H9 (cell line): ENCODE results near the gene SLC47A2. TPM values are rescaled to one million over a fixed set of nuclear protein-coding genes. Genes with fewer than 3 reads are reported as not detected.
A peak's percentile ranks its signal among the peaks of the same experiment; 100 is the strongest.

Experiments used
- DNase-seq: peaks from one replicate; pipeline ENCODE4 v3.0.0-alpha.2; 2017
- H2AFZ ChIP-seq: one replicate; pipeline ENCODE4 v1.6.1; 2013; ENCODE audit warnings: mild to moderate bottlenecking, low read length, control low read depth, moderate library complexity
- H2AK5ac ChIP-seq: 2 replicates; pipeline ENCODE4 v1.6.1; 2013; ENCODE audit warnings: low read length, control low read depth, mixed read lengths; ENCODE audit not compliant: insufficient read length
- H2BK120ac ChIP-seq: one replicate; pipeline ENCODE4 v1.6.1; 2013; ENCODE audit warnings: low read depth, mild to moderate bottlenecking, low read length, control low read depth, inconsistent platforms; ENCODE audit not compliant: poor library complexity, severe bottlenecking
- H2BK12ac ChIP-seq: 2 replicates; pipeline ENCODE4 v1.6.1; 2013; ENCODE audit warnings: low read length, control low read depth, mixed read lengths, low read depth; ENCODE audit not compliant: insufficient read length
- H2BK15ac ChIP-seq: 2 replicates; pipeline ENCODE4 v1.6.1; 2013; ENCODE audit warnings: low read depth, low read length, control low read depth
- H2BK20ac ChIP-seq: one replicate; pipeline ENCODE4 v1.6.1; 2013; ENCODE audit warnings: low read depth, mild to moderate bottlenecking, low read length, control low read depth, inconsistent platforms; ENCODE audit not compliant: poor library complexity, severe bottlenecking
- H2BK5ac ChIP-seq: 2 replicates; pipeline ENCODE4 v1.6.1; 2013; ENCODE audit warnings: low read length, control low read depth, mixed read lengths; ENCODE audit not compliant: insufficient read length
- H3K14ac ChIP-seq: 2 replicates; pipeline ENCODE4 v1.6.1; 2013; ENCODE audit warnings: low read length, control low read depth; ENCODE audit not compliant: insufficient read depth
- H3K18ac ChIP-seq: 2 replicates; pipeline ENCODE4 v1.6.1; 2013; ENCODE audit warnings: low read depth, mild to moderate bottlenecking, mixed read lengths, low read length, control low read depth; ENCODE audit not compliant: insufficient read length
- H3K23ac ChIP-seq: 2 replicates; pipeline ENCODE4 v1.6.1; 2013; ENCODE audit warnings: low read length, control low read depth, mixed read lengths, low read depth; ENCODE audit not compliant: insufficient read length
- H3K23me2 ChIP-seq: 2 replicates; pipeline ENCODE4 v1.6.1; 2013; ENCODE audit warnings: low read depth, mild to moderate bottlenecking, mixed read lengths, low read length, control low read depth; ENCODE audit not compliant: insufficient read length, poor library complexity, severe bottlenecking
- H3K27ac ChIP-seq: 2 replicates; pipeline ENCODE4 v1.5.1; 2013; ENCODE audit warnings: low read length, control low read depth, mixed read lengths, low read depth; ENCODE audit not compliant: insufficient read length
- H3K27me3 ChIP-seq: 2 replicates; pipeline ENCODE4 v1.6.1; 2013; ENCODE audit warnings: low read length, control low read depth, inconsistent platforms; ENCODE audit not compliant: insufficient read depth
- H3K4ac ChIP-seq: 2 replicates; pipeline ENCODE4 v1.6.1; 2013; ENCODE audit warnings: low read depth, mild to moderate bottlenecking, control low read depth, inconsistent platforms, low read length, moderate library complexity
- H3K4me1 ChIP-seq: 2 replicates; pipeline ENCODE4 v1.6.1; 2013; ENCODE audit warnings: low read length, control low read depth, inconsistent platforms; ENCODE audit not compliant: insufficient read depth
- H3K4me2 ChIP-seq: 2 replicates; pipeline ENCODE4 v1.6.1; 2013; ENCODE audit warnings: low read length, control low read depth, mixed read lengths; ENCODE audit not compliant: insufficient read length, insufficient read depth
- H3K56ac ChIP-seq: 2 replicates; pipeline ENCODE4 v1.6.1; 2013; ENCODE audit warnings: low read depth, mild to moderate bottlenecking, mixed read lengths, low read length, control low read depth; ENCODE audit not compliant: insufficient read length
- H3K79me1 ChIP-seq: 2 replicates; pipeline ENCODE4 v1.6.1; 2013; ENCODE audit warnings: low read depth, mild to moderate bottlenecking, moderate library complexity, low read length, control low read depth, inconsistent platforms; ENCODE audit not compliant: insufficient read depth, poor library complexity, severe bottlenecking
- H3K79me2 ChIP-seq: 2 replicates; pipeline ENCODE4 v1.6.1; 2013; ENCODE audit warnings: low read length, control low read depth, inconsistent platforms; ENCODE audit not compliant: insufficient read depth
- H3K9ac ChIP-seq: 2 replicates; pipeline ENCODE4 v1.6.1; 2013; ENCODE audit warnings: low read length, control low read depth, mixed read lengths; ENCODE audit not compliant: insufficient read length; ENCODE audit errors: extremely low read depth
- H3K9me3 ChIP-seq: one replicate; pipeline ENCODE4 v1.6.1; 2013; ENCODE audit warnings: low read depth, low read length, inconsistent platforms; ENCODE audit not compliant: control insufficient read depth
- H3T11ph ChIP-seq: one replicate; pipeline ENCODE4 v1.6.1; 2013; ENCODE audit warnings: mild to moderate bottlenecking, low read length, control low read depth, inconsistent platforms
- H4K20me1 ChIP-seq: one replicate; pipeline ENCODE4 v1.6.1; 2013; ENCODE audit not compliant: control insufficient read depth, insufficient read length, insufficient read depth
- H4K5ac ChIP-seq: 2 replicates; pipeline ENCODE4 v1.6.1; 2013; ENCODE audit warnings: low read depth, mild to moderate bottlenecking, mixed read lengths, low read length, control low read depth; ENCODE audit not compliant: insufficient read length
- H4K8ac ChIP-seq: replicated peaks from 2 replicates; pipeline ENCODE4 v1.6.1; 2013; ENCODE audit warnings: low read length, control low read depth, mixed read lengths, low read depth; ENCODE audit not compliant: insufficient read length
- H4K91ac ChIP-seq: 2 replicates; pipeline ENCODE4 v1.6.1; 2013; ENCODE audit warnings: low read depth, mild to moderate bottlenecking, moderate library complexity, mixed read lengths, low read length, control low read depth; ENCODE audit not compliant: insufficient read length
- H3K27ac Mint-ChIP-seq, 3 experiments: 2 replicates in 2 of 3; 3 replicates in 1 of 3; pipeline ENCODE4 v1.8.0; 2020 to 2021; ENCODE audit warnings: mixed read lengths in 3 of 3, mild to moderate bottlenecking in 1 of 3, moderate library complexity in 1 of 3
- H3K27me3 Mint-ChIP-seq: 2 replicates; pipeline ENCODE4 v1.8.0; 2021; ENCODE audit warnings: low read depth, mild to moderate bottlenecking, moderate library complexity, mixed read lengths
- H3K36me3 Mint-ChIP-seq, 3 experiments: 2 replicates in 2 of 3; 3 replicates in 1 of 3; pipeline ENCODE4 v1.8.0; 2020 to 2021; ENCODE audit warnings: low read depth in 3 of 3, mixed read lengths in 3 of 3; ENCODE audit not compliant: insufficient read depth in 1 of 3
- H3K4me1 Mint-ChIP-seq, 2 experiments: 2 replicates each; pipeline ENCODE4 v1.8.0; 2020; ENCODE audit warnings: mixed read lengths in 2 of 2
- H3K4me3 Mint-ChIP-seq, 2 experiments: 2 replicates in 1 of 2; 3 replicates in 1 of 2; pipeline ENCODE4 v1.8.0; 2020 to 2021; ENCODE audit warnings: mild to moderate bottlenecking in 2 of 2, mixed read lengths in 2 of 2, moderate library complexity in 1 of 2
- H3K9me3 Mint-ChIP-seq, 2 experiments: 2 replicates in 1 of 2; 3 replicates in 1 of 2; pipeline ENCODE4 v1.8.0; 2020; ENCODE audit warnings: mild to moderate bottlenecking in 2 of 2, mixed read lengths in 2 of 2, moderate library complexity in 1 of 2
- WGBS: extraction: QIAGEN DNeasy Blood & Tissue Kit; methylation state at CpG from one replicate; pipeline ENCODE4 v1.1.7; 2013; ENCODE audit warnings: missing lambda C conversion rate, low lambda C conversion rate, mixed read lengths; ENCODE audit not compliant: insufficient read length; ENCODE audit errors: extremely low coverage; 5-methylcytosine and 5-hydroxymethylcytosine counted together
- total RNA-seq: library from RNA; stranded (reverse); gene quantifications from 2 replicates; pipeline ENCODE4 v1.2.1, GENCODE V29; 2021
- TF ChIP-seq, protein P1 (sequence below): fragments of 200-600 bp; sonication (generic); conservative IDR thresholded peaks from 3 replicates; pipeline ENCODE4 v1.8.0; 2021; ENCODE audit warnings: antibody characterized with exemption, mild to moderate bottlenecking

SLC47A2 gene
- total RNA-seq, 1 experiment from 2014 or later = not detected

DNA sequence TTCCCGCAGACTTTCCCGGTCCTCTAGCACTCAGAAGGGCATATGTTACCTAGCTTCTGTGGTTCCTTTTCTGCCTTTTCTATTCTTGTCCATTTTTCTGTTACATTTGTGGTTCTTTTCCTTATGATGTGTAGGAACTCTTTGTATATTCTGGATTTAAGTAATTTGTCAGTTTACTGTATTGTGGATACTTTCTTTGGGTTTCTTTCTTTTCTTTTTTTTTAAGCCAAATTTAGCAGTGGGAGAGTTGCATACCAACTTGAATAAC lies 67.2 kb downstream of the SLC47A2 start:
- H3K4ac ChIP-seq = no peak overlapping the region
- DNase-seq = no peak
- no peak overlapping the region for H2BK5ac ChIP-seq
- H2BK20ac ChIP-seq = no peak overlapping the region
- no peak overlapping the region for H3K14ac ChIP-seq
- Mint-ChIP-seq H3K9me3 (peaks cover 10 to 12% of the 10 kb centered on the region in 2 experiments), H3K36me3 (peaks cover 24 to 27% (median 26%) of the 10 kb centered on the region in 3 experiments), H3K27ac (peak overlapping the region in 1 of 3 experiments; percentile 51; a peak in 1 of 7 replicates), H3K4me1 (peaks cover 39 to 46% of the 10 kb centered on the region in 2 experiments), H3K4me3 (peak overlapping the region; percentile 82 to 85), H3K27me3 (peaks cover 9% of the 10 kb centered on the region)
- H3K9ac ChIP-seq = peak overlapping the region; percentile 39
- peaks cover 3% of the 10 kb centered on the region for H3K79me1 ChIP-seq
- H3K23ac ChIP-seq = no peak overlapping the region
- no peak overlapping the region for H2AFZ ChIP-seq
- TF ChIP-seq, protein P1, sequence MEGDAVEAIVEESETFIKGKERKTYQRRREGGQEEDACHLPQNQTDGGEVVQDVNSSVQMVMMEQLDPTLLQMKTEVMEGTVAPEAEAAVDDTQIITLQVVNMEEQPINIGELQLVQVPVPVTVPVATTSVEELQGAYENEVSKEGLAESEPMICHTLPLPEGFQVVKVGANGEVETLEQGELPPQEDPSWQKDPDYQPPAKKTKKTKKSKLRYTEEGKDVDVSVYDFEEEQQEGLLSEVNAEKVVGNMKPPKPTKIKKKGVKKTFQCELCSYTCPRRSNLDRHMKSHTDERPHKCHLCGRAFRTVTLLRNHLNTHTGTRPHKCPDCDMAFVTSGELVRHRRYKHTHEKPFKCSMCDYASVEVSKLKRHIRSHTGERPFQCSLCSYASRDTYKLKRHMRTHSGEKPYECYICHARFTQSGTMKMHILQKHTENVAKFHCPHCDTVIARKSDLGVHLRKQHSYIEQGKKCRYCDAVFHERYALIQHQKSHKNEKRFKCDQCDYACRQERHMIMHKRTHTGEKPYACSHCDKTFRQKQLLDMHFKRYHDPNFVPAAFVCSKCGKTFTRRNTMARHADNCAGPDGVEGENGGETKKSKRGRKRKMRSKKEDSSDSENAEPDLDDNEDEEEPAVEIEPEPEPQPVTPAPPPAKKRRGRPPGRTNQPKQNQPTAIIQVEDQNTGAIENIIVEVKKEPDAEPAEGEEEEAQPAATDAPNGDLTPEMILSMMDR = no peak
- no peaks in the 10 kb centered on the region; the same call in 1 of the 2 replicates for H3K27me3 ChIP-seq
- no peak overlapping the region for H3K18ac ChIP-seq
- no peak overlapping the region for H3K27ac ChIP-seq
- H3K23me2 ChIP-seq = peaks cover 10% of the 10 kb centered on the region
- no peak overlapping the region for H3K56ac ChIP-seq
- no peak overlapping the region for H2BK12ac ChIP-seq
- peaks cover 2% of the 10 kb centered on the region for H4K20me1 ChIP-seq
- H2BK120ac ChIP-seq = no peak overlapping the region
- H3T11ph ChIP-seq = no peak overlapping the region
- H4K91ac ChIP-seq = no peak overlapping the region
- H4K5ac ChIP-seq = no peak overlapping the region
- H3K4me2 ChIP-seq = peak overlapping the region; percentile 79
- no peak overlapping the region for H2AK5ac ChIP-seq
- no peaks in the 10 kb centered on the region for H3K9me3 ChIP-seq
- no peak overlapping the region for H4K8ac ChIP-seq
- peaks cover 12% of the 10 kb centered on the region; the same call in 1 of the 2 replicates for H3K79me2 ChIP-seq
- H3K4me1 ChIP-seq = 0 out of 2 replicates have a peak, but pooled peaks cover 3% of the 10 kb centered on the region
- WGBS = no CpG with 5 or more reads among the region's 2 CpGs
- no peak overlapping the region for H2BK15ac ChIP-seq
